ENCODE measurements around the gene EHF. TPM values are rescaled to one million over a fixed set of nuclear protein-coding genes. Genes with fewer than 3 reads are reported as not detected.

Gene EHF
- total RNA-seq, 3 donors from 2014 or later = 125 to 372 (median 259) TPM

DNA sequence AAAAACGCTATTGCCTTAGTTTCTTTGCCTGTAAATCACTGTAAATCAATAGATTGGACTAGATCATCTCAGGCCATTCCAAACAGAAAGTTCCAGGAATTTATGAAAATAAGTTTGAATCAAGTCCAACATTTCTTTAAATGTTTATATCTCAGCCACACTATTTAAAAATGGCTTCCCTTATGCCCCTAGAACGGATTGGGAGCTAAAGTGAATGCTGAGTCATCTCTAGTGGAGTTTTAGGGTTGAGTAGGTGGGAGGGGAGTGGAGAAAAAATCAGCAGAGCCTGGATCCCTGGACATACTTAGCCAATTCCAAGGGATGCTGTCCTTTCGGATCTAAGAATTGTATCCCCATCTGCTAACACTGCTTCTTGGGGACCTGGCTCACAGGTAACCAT lies 48.6 kb downstream of the EHF start:
- TF ChIP-seq, protein P1, sequence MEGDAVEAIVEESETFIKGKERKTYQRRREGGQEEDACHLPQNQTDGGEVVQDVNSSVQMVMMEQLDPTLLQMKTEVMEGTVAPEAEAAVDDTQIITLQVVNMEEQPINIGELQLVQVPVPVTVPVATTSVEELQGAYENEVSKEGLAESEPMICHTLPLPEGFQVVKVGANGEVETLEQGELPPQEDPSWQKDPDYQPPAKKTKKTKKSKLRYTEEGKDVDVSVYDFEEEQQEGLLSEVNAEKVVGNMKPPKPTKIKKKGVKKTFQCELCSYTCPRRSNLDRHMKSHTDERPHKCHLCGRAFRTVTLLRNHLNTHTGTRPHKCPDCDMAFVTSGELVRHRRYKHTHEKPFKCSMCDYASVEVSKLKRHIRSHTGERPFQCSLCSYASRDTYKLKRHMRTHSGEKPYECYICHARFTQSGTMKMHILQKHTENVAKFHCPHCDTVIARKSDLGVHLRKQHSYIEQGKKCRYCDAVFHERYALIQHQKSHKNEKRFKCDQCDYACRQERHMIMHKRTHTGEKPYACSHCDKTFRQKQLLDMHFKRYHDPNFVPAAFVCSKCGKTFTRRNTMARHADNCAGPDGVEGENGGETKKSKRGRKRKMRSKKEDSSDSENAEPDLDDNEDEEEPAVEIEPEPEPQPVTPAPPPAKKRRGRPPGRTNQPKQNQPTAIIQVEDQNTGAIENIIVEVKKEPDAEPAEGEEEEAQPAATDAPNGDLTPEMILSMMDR (IDR thresholded peaks at IDR 0.05) = no peak
- Histone ChIP-seq H3K36me3 (ENCODE audit: low read depth) (no peaks in the 10 kb centered on the region), H3K4me1 (ENCODE audit: low read depth) (no peaks in the 10 kb centered on the region), H3K9me3 (no peaks in the 10 kb centered on the region), H3K4me3 (no peak overlapping the region)
- intact Hi-C loops (cut with DNase I, micrococcal nuclease) = no loop called here
- DNase-seq (no peak), ATAC-seq (no peak)

- no peak for ATAC-seq
- intact Hi-C loops (cut with DNase I, micrococcal nuclease) = no loop called here
- TF ChIP-seq, protein P1 (IDR thresholded peaks at IDR 0.05) = no peak
Observed at GRCh38 chr11:34671117-34671516, 50.2 kb downstream of the EHF start.

GRCh38 chr11:34671946-34672345 lies 51.1 kb downstream of the EHF start:
- H3K9me3 ChIP-seq = no peaks in the 10 kb centered on the region
- DNase-seq (no peak), ATAC-seq (no peak)
- H3K4me3 ChIP-seq = no peak overlapping the region
- no peaks in the 10 kb centered on the region for H3K36me3 ChIP-seq (ENCODE audit: low read depth)
- TF ChIP-seq, protein P1 (IDR thresholded peaks at IDR 0.05) = no peak
- H3K4me1 ChIP-seq (ENCODE audit: low read depth) = no peaks in the 10 kb centered on the region
- intact Hi-C loops (cut with DNase I, micrococcal nuclease) = no loop called here

More at GRCh38 chr11:34671117-34671516, 50.2 kb downstream of the EHF start:
- no peak for DNase-seq
- Histone ChIP-seq H3K9me3 (no peaks in the 10 kb centered on the region), H3K4me1 (ENCODE audit: low read depth) (no peaks in the 10 kb centered on the region), H3K4me3 (no peak overlapping the region), H3K36me3 (ENCODE audit: low read depth) (no peaks in the 10 kb centered on the region)

DNA sequence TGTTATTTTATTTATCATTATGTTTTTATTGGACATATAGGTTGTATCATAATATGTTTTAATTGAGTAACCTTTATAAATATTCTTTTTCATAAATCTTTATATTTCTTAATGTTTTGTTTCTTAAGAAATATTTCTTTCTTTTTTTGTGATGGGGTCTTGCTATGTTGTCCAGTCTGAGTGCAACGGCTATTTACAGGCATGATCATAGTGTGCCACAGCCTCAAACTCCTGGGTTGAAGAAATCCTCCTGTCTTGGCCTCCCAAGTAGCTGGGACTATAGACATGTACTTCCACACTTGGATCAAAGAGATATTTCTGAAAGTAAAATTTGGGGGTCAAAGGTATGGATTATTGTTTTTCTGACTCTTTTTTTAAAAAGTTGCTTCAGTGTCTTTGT lies 53.1 kb downstream of the EHF start:
- ATAC-seq (no peak), DNase-seq (no peak)
- no peaks in the 10 kb centered on the region for H3K4me1 ChIP-seq (ENCODE audit: low read depth)
- H3K9me3 ChIP-seq = no peaks in the 10 kb centered on the region
- intact Hi-C loops (cut with DNase I, micrococcal nuclease) = no loop called here
- no peak overlapping the region for H3K4me3 ChIP-seq
- H3K36me3 ChIP-seq (ENCODE audit: low read depth) = no peaks in the 10 kb centered on the region
- TF ChIP-seq, protein P1 (IDR thresholded peaks at IDR 0.05) = no peak

DNA sequence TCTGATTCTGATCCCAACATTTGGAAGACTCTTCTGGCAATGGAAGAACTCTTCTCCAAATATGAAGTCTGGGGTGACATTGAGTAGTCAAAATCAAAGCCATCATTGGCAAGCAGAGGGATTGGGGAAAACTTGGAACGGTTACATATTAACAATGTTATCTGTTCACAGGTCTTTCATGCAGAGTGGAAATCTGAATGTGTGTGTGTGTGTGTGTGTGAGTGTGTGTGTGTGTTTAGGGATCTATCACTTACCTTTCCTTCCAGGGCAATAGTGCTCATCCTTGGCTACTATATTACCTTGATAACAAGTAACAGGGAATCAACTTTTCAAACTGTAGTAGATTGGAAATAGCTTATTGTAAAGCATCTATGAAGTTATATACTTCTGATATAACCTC lies 55.3 kb downstream of the EHF start:
- no peak for ATAC-seq
- no peak overlapping the region for H3K4me3 ChIP-seq
- intact Hi-C loops (cut with DNase I, micrococcal nuclease) = no loop called here
- DNase-seq = no peak
- H3K36me3 ChIP-seq (ENCODE audit: low read depth) = no peaks in the 10 kb centered on the region
- no peaks in the 10 kb centered on the region for H3K9me3 ChIP-seq
- TF ChIP-seq, protein P1 (IDR thresholded peaks at IDR 0.05) = no peak
- no peaks in the 10 kb centered on the region for H3K4me1 ChIP-seq (ENCODE audit: low read depth)

DNA sequence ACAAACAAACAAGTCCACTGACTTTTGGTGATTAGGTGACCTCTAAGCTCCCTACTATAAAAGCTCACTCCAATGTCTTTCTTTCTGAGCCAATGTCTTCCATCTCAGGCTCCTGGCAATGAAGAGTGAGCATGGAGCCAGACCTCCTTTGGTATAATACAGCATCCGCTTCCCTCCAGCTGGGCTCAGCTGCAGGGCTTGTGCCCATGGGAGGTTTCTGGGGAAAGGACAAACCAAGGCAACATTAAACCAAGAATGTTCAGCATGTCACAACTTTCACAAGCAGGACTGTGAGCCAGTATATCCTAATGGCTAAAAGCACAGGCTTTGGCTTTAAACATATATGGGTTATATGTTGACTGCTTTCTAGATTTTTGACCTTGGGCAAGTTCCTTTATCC lies 58.8 kb downstream of the EHF start:
- ATAC-seq (no peak), DNase-seq (no peak)
- Histone ChIP-seq H3K36me3 (ENCODE audit: low read depth) (no peaks in the 10 kb centered on the region), H3K4me1 (ENCODE audit: low read depth) (no peaks in the 10 kb centered on the region), H3K4me3 (no peak overlapping the region), H3K9me3 (no peaks in the 10 kb centered on the region)
- TF ChIP-seq, protein P1 (IDR thresholded peaks at IDR 0.05) = no peak
- intact Hi-C loops (cut with DNase I, micrococcal nuclease) = no loop called here
